Sciatic nerve (tissue), 2 donors: ENCODE measurements around the gene VTI1B. TPM values are rescaled to one million over a fixed set of nuclear protein-coding genes. Genes with fewer than 3 reads are reported as not detected.

Source experiments
- ATAC-seq: fragments of 200-7000 bp; cut with Tn5 transposase; one replicate; pipeline ENCODE4 v1.9.1; 2020; ENCODE audit warnings: mild to moderate bottlenecking, moderate library complexity
- DNase-seq: peaks from one replicate; pipeline ENCODE4 v3.0.0-alpha.2; 2020; ENCODE audit warnings: low spot score
- intact Hi-C: fragments of 100-400 bp; cut with DNase I; formaldehyde crosslinking; loops from one replicate; pipeline ENCODE4 v1.14.2; 2022
- total RNA-seq: library from RNA; stranded (reverse); fragmentation: NEBNext Ultra II Directional; extraction: Animal tissue kit (Norgen Biotek cat#: 25700); gene quantifications from one replicate; pipeline ENCODE4 v1.2.1, GENCODE V29; 2021
- donor health status: DM: no; HTN: no; CAD: no.
- donor health status: DM: no; HTN: no; CAD: no.

VTI1B gene
- total RNA-seq, 1 donor from 2014 or later: 111 TPM

GRCh38 chr14:67599698-67600561 lies 74.5 kb downstream of the VTI1B start, which contains the start of gene PIGH:
TSS of gene PIGH (minus strand) at chr14:67600268. CDS start at chr14:67600203, 65 bp downstream.
- peak; percentile 94 for DNase-seq
- intact Hi-C loops: no loop called here
- peak; percentile 99 for ATAC-seq

Other genes with a start within 250 kb of the VTI1B start
- gene TMEM229B, start 185.9 kb downstream of the VTI1B start, total RNA-seq: 2.9 TPM
- gene PLEKHH1, start 141.3 kb downstream of the VTI1B start, total RNA-seq: 6.1 TPM
- gene PIGH, start 74.4 kb downstream of the VTI1B start, total RNA-seq: 21.6 TPM
- gene ARG2, start 54.7 kb downstream of the VTI1B start, total RNA-seq: 2.8 TPM
- 46.1 TPM for gene RDH11, start 21.1 kb upstream of the VTI1B start, total RNA-seq
- gene RDH12, start 27.3 kb upstream of the VTI1B start, total RNA-seq: not detected
- 31.9 TPM for gene ZFYVE26, start 142.0 kb upstream of the VTI1B start, total RNA-seq
- 30.4 TPM for gene RAD51B, start 145.1 kb upstream of the VTI1B start, total RNA-seq